GM21528 (cell line): Measurements from ENCODE around the gene STX1A.
"Not testable (repeated sequence)": the region's sequence is repeated elsewhere in the genome, so short reads cannot be mapped to it uniquely, and the experiment has no call there.

Experiments
- ATAC-seq: cut with Tn5 transposase; IDR thresholded peaks from one replicate; pipeline ENCODE4 v1.9.1; 2021; ENCODE audit warnings: mild to moderate bottlenecking, moderate library complexity; ENCODE audit not compliant: unreplicated experiment, low FRiP score

The STX1A gene

GRCh38 chr7:73660594-73660993, 58.9 kb downstream of the STX1A start:
- not testable (repeated sequence) for ATAC-seq

GRCh38 chr7:73659983-73660382, 59.5 kb downstream of the STX1A start:
- ATAC-seq, result no peak

- not testable (repeated sequence) for ATAC-seq
These were observed 64.2 kb downstream of the STX1A start for GRCh38 chr7:73655309-73655708.

GRCh38 chr7:73652541-73652949, 66.9 kb downstream of the STX1A start:
- ATAC-seq, result no peak

- no peak for ATAC-seq
These were observed 68.9 kb downstream of the STX1A start for GRCh38 chr7:73650524-73650923.

GRCh38 chr7:73649576-73649975, 69.9 kb downstream of the STX1A start:
- no peak for ATAC-seq
